HG02763 (cell line): ENCODE data around the gene CHMP1A.
"Not testable (repeated sequence)": the region's sequence is repeated elsewhere in the genome, so short reads cannot be mapped to it uniquely, and the experiment has no call there.

Experiments
- ATAC-seq: cut with Tn5 transposase; IDR thresholded peaks from one replicate; pipeline ENCODE4 v1.9.1; 2021; ENCODE audit warnings: mild to moderate bottlenecking, moderate library complexity; ENCODE audit not compliant: unreplicated experiment

Gene CHMP1A

DNA sequence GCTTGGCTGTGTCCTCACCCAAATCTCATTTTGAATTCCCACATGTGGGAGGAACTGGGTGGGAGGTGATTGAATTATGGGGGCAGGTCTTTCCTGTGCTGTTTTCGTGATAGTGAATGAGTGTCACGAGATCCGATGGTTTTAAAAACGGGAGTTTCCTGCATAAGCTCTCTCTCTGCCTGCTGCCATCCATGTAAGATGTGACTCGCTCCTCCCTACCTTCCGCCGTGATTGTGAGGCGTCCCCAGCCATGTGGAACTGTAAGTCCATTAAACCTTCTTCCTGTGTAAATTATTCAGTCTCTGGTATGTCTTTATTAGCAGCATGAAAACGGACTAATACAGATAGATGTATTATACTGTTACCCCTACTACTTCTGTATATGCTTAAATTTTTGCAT lies 3.7 kb upstream of the CHMP1A start:
- ATAC-seq: no peak

DNA sequence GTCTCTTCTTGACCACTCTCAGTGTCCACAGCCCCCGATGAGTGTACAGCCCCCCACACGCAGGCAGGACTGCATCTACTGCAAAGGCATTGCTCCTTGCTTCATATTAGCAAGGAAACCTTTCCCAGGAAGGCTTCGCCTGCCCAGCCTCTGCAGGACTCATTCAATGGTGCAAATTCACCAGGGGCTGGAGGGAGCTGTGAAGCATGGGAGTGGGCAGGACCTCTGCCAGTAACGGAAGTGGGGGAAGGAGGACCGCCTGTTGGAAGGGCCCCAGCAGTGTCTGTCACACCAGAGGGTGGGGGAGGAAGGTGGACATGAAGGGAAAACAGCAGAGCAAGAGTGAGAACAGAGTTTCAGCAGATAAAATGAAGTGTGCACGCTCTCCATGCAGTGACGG lies 2.6 kb upstream of the CHMP1A start:
- ATAC-seq: no peak

DNA sequence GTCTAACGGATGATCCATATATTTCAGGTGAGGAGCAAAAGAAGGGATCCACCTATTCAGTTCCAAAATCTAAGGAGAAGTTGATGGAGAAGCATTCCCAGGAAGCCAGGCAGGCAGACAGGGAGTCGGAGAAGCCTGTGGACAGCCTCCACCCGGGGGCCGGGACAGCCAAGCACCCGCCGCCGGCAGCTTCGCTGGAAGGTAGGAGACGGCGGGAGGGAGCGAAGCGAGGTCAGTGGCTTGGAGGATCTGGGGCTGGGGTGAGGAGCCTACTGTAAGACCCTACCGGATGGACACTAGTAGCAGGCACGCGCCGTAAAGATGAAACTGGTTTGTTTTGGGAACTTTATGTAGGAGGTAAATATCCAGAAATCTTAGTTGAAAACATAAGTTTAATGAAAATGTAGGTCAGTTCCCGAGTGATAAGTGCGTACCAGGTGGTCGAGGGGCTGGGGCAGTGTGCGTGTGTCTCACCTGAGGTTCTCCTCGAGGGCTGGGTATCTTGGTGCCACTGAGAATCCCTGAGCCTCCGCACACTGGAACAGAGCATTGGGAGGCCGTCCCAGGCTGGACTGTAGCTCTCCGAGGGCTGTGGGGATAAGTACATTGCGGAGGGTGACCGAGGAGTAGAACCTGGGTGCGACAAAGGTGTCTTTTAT lies 842 bp upstream of the CHMP1A start:
- ATAC-seq: no peak

DNA sequence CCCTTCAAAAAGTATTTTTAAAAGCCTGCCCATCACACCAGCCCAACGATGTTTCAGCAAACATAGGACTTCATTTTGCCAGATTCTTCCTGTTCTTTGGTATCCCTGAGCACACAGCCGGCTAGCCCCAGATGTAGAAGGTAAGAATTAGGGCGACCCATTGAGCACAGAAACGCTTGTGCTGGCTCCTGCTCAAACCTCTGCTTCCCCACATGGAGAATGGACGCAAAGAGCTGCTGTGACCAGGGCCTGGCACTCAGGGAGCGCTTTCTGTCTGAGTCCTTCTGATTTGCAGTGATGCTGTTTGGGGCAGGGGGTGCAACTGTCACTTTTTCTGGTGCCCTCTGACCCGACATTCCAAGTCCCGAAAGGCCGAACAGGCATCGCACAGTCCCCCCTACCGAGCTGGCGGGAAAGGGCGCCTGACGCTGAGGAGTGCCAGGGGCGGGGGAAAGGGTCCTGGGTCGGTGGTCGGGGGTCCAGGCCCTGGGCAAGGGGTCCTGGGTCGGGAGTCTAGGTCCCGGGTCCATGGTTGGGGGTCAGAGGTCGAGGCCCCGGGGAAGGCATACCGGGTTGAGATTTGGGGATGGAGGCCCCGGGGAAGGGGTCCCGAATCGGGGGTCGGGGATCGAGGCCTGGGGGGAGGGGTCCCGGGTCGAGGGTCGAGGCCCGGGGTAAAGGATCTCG lies 930 bp downstream of the CHMP1A start:
- no peak for ATAC-seq

DNA sequence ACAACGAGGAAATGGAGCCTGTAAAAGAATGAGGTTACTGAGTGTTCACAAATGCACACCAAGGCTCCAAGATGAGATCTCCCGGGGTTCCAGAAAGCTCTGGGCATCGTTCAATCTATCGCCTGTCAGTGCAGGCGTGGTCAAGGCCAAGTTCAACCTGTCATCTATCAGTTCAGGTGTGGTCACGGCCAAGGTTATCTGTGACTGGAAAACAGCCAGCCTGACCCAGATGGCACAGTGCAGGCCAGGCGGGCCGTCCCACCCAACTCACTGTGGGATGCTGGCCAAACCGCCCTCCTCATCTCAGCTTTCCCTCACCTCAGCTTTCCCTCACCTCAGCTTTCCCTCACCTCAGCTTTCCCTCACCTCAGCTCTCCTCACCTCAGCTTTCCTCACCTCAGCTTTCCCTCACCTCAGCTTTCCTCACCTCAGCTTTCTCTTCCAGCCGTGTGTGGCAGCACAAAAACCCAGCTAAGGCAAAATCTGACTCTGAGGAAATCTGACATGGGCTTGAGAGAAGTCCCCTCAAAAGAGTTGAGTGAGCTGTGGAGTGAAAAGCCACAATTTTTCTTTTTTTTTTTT lies 2.4 kb downstream of the CHMP1A start:
- no peak for ATAC-seq

DNA sequence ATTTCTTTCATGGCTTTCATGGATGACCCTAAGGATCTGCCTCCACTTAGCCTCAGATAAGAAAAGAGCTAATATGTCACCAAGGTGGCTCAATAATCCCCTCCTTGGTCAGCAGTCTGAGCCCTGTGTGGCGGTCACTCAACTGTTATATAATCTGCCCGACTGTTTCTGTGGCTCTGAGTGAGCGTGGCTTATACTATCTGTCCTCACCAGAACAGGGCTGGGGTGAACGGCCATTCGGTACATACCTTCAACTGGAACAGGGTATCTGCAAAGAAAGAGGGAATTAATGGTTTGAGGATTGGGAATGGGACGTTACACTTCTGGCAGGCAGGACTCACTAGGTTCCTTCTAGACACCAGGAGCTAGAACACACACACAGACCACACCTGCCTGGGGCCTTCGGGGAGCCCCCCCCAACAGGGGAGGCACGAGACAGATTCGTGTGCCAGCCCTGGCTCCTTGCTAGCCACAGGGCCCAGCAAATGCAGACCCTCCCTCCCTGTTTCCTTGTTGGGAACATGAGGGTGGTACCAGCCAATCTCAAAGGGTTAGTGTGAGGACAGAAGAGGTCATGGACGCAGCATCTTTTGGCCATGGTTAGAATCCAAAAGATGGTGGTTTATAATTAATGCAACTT lies 3.7 kb downstream of the CHMP1A start:
- no peak for ATAC-seq

DNA sequence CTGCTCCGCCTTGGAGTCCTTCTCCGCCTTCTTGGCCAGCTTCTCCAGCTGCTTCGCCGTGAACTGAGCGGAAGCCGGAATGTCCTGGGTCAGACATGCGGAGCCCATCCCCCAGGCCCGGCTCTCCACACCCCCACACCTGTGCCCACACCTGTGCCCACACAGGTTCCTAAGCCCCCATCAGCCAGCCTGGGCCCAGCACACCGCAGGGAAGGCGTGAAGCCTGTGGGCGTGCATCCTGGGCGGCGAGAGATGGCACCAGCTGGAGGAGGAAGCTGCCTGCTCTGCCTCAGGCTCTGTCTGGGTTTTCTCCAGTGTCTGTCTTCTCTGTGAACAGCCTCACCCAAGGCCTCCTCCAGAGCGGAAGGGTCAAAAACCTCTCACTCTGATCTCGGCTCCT lies 5.9 kb downstream of the CHMP1A start:
- no peak for ATAC-seq

DNA sequence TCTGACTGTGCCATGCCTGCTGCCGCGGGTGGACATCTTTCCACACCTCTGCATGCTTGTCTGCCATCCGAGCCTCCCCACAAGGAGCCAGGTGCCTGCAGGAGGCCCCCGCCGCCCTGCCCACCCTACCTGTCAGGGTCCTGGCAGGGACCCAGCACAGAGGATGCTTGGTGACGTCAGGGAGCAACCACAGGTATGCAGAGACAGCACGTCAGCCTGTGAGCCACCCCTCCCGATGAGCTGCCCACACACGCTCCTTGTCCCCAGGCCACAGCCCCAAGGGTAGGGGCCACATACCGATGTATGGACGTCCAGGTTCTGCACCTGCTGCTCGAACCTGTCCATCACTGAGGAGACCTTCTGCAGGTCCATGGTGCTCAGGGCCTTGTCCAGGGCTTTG lies 10.6 kb downstream of the CHMP1A start:
- no peak for ATAC-seq

DNA sequence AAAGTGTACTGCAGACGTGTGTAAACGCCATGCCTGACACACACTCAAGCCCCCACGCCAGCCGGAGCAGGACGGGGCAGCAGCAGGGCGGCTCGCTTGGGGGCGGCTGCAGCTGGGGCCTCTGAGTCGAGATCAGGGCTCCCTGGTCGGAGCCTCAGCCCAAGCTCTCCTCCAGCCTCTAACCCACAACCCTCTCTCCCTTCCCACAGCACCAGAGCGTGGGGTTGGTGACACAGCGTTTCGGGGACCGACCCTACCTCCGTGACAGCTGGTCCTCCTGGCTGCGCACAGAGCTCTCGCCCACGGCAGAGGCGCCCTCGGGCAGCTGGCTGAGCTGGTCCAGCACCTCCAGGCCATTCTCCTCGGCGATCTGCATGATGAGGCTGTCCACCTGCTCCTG lies 11.2 kb downstream of the CHMP1A start:
- no peak for ATAC-seq

DNA sequence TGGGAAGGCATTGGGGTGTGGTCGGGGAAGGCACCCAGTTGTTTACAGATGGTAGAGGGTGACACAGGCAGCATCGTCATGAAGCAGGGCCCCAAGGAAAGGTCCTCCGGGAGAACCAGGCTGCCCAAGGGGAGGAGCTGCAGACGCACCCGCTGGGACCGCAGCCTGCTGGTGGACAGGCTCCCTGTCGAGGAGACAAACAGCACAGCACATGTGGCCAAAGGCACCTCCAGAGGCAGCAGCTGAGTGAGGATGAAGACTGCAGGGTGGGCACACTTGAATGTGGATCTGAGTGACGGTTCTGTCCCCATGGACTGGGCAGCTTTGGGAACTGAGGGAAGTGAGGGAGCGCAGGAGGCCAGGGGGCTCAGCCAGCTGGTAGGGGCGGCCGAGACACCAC lies 12.4 kb downstream of the CHMP1A start:
- no peak for ATAC-seq

DNA sequence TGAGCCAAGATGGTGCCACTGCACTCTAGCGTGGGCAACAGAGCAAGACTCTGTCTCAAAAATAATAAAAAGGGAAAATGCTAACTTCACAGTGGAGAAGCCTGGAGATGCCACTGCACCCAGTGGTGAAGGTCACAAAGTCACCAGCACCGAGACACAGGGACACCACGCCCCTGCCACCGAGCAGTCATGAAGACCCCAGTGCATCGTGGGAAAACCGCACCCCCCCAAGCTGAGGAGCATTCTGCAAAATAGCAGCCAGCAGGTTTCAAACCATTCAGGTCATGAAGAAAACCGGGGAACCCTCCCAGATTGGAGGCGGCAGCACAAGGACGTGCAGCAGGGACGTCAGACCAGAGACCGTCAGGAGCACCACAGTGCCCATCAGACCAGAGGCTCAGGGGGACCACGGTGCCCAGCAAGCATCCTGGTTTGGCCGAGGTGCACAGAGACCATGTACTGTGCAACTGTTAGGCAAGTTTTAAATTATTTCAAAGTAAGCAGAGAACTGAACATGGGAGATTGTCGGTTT lies 13.7 kb downstream of the CHMP1A start:
- no peak for ATAC-seq

DNA sequence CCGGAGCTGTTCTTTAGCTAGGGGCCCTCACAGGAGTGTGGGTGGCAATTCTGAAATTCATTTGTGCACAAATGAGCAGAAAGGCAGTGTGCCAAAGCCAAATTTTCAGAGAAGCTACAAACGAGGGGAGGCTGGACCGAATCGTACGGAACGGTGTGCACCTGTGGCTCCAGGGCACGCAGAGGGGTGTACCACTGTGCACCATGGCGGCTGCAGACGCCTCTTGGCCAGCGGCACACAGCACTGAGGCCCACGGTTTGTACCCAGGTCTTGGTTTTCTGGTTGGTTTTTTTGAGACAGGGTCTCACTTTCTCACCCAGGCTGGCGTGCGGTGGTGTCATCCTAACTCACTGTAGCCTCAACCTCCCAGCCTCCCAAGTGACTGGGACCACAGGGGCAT lies 14.9 kb downstream of the CHMP1A start:
- no peak for ATAC-seq

DNA sequence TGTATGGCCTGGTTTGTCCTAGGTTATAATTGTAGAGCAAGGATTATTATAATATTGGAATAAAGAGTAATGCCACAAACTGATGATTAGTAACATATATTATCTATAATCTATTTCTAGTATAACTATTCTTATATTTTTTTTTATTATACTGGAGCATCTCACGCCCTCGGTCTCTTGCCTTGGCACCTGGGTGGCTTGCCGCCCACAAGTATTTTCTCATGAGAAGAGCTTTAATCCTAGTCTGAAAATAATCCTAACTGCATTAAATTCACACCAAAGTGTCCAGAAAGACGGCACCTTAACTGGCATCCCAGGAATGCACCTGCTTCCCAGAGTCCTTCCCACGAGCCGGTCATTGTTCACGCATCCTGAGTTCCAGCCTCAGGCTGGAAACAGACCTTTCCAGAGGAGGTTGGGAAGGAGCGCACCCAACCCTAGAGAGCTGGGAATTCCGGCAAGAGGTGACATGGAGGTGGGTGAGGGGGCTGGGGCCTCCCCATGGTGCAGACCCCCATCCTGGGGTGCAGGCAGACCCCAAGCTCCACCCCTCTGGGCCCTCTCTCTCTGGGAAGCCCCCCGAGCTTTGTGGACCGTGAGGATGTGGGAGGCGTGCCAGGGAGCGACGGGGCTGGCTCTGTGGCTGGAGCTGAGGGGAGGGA lies 15.9 kb downstream of the CHMP1A start:
- ATAC-seq: no peak

DNA sequence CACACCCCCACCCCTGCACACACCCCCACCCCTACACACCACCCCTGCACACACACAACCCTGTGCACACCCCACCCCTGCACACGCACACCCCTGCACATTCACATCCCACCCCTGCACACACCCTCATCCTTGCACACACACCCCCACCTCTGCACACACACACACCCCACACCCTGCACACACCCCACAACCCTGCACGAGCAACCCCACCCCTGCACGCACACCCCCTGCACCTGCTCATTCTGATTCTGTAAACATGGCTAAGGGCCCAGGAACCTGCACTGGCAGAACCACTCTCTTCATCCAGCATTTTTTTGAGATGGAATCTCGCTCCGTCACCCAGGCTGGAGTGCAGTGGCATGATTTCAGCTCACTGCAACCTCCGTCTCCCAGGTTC lies 18.1 kb downstream of the CHMP1A start:
- no peak for ATAC-seq

DNA sequence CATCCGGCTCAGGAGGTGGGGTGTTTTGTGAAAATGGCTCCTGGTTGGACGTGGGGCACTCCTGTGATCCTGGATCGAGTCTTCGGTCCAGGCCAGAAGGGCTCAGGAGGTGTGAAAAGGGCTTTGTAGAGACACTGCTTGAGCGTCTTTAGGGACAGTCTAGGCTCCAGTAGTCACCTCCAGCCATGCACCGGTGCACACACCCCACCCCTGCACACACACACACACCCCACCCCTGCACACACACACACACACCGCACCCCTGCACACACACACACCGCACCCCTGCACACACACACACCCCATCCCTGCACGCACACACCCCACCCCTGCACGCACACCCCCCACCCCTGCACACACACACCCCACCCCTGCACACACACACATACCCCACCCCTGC lies 19.1 kb downstream of the CHMP1A start:
- ATAC-seq: no peak

DNA sequence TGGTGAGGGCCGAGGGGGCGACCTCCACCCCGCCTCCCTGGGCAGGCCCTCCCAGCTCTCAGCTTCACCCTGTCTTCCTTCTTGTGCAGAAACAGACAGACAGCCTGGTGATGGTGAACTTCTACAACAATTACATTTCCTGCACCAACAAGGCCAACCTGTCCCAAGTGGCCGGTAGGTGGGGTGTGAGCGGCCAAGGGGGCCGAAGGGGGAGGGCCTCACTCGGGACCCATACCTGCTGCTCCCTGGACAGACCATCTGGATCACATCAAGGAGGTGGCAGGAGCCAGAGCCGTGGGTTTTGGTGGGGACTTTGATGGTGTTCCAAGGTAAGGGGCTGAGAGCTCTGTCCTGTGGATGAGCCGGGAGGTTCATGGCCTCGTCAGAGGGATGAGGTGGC lies 20.1 kb downstream of the CHMP1A start:
- ATAC-seq: no peak

DNA sequence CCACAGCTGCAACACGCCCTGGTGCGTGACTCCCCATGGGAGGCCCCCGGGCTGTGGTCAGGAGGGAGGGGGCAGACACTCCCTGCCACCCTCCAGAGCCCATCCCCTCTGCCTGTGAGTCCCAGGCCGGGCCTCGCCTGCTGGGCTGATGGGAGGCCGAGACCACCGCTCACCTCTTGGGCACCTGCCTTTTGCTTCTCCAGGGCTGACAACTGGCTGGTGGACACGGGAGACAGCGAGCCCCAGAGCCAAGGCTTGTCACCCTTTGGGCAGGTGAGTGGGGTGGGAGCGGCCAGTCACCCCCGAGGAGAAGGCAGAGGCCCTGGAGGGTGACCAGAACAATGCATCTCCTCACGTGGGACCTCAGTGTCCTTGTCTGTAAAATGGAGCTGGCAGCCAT lies 20.8 kb downstream of the CHMP1A start:
- ATAC-seq: no peak

DNA sequence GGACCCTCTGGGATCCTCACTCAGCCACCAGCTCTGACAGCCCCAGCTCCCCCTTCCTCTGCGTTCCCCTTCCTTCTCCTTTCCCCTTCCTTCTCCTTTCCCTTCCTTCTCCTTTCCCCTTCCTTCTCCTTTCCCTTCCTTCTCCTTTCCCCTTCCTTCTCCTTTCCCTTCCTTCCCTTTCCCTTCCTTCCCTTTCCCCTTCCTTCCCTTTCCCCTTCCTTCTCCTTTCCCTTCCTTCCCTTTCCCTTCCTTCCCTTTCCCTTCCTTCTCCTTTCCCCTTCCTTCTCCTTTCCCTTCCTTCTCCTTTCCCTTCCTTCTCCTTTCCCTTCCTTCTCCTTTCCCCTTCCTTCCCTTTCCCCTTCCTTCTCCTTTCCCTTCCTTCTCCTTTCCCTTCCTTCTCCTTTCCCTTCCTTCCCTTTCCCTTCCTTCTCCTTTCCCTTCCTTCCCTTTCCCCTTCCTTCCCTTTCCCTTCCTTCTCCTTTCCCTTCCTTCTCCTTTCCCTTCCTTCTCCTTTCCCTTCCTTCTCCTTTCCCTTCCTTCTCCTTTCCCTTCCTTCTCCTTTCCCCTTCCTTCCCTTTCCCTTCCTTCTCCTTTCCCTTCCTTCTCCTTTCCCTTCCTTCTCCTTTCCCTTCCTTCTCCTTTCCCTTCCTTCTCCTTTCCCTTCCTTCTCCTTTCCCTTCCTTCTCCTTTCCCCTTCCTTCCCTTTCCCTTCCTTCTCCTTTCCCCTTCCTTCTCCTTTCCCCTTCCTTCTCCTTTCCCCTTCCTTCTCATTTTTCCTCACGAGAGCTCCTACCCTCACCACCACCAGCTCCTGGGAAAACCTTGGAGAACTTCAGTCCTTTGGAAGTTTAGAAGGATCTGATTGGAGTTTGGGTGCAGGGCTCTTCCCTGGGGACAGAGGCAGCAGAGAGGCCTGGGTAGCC lies 22.8 kb downstream of the CHMP1A start:
- not testable (repeated sequence) for ATAC-seq

DNA sequence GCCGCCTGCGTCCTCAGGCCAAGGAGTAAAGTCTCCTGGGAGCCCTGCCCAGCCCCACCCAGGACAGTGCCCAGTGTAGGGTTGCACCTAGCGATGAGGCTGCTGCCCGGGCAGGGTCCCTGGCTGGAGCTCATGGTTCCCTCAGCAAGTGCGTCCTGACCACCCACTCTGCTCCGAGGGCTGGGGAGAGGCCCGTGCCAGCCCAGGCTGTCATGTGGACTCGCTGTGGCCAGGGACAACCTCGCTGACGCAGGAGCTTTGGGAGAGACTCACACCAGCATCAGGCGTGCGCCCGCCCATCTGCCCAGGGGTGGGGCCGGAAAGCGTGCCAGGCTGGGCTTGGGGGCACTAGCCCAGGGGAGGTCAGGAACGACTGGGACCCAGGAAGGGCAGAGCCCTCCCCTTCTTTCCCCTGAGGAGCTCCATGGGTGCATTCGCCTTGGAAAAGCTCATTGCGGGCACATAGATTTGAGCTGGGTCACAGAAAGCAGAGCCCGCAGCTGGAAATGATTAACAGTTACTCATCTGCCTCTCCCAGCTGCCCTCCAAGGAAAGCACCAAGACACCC lies 24.4 kb downstream of the CHMP1A start:
- no peak for ATAC-seq
